Activated T-cell treated with anti-CD3 and anti-CD28 coated beads, Interleukin-2, amount 50 U/mL, for 24 hours (primary cell): Measurements from ENCODE around the gene MINDY4.
A peak's percentile ranks its signal among the peaks of the same experiment; 100 is the strongest.

ENCODE experiments used
- DNase-seq: peaks from one replicate; pipeline ENCODE4 v3.0.0-alpha.2; 2020
- H3K27ac Mint-ChIP-seq: 2 replicates; pipeline ENCODE4 v1.8.0; 2020; ENCODE audit warnings: mild to moderate bottlenecking, mixed read lengths
- H3K27me3 Mint-ChIP-seq: 2 replicates; pipeline ENCODE4 v1.8.0; 2020; ENCODE audit warnings: mixed read lengths
- H3K36me3 Mint-ChIP-seq: 2 replicates; pipeline ENCODE4 v1.8.0; 2020; ENCODE audit warnings: low read depth, mixed read lengths
- H3K4me1 Mint-ChIP-seq: 2 replicates; pipeline ENCODE4 v1.8.0; 2020; ENCODE audit warnings: low read depth, mixed read lengths
- H3K4me3 Mint-ChIP-seq: 2 replicates; pipeline ENCODE4 v1.8.0; 2020; ENCODE audit warnings: mild to moderate bottlenecking, moderate library complexity, mixed read lengths
- H3K9me3 Mint-ChIP-seq: 2 replicates; pipeline ENCODE4 v1.8.0; 2020; ENCODE audit warnings: mixed read lengths

Gene MINDY4

GRCh38 chr7:30920584-30921539, 149.6 kb downstream of the MINDY4 start:
- no peaks in the 10 kb centered on the region for H3K27me3 Mint-ChIP-seq
- H3K27ac Mint-ChIP-seq = no peak overlapping the region
- no peaks in the 10 kb centered on the region for H3K36me3 Mint-ChIP-seq
- no peaks in the 10 kb centered on the region for H3K9me3 Mint-ChIP-seq
- no peak overlapping the region for H3K4me3 Mint-ChIP-seq
- DNase-seq = no peak
- no peaks in the 10 kb centered on the region for H3K4me1 Mint-ChIP-seq

- H3K36me3 Mint-ChIP-seq = no peaks in the 10 kb centered on the region
- no peak overlapping the region for H3K27ac Mint-ChIP-seq
- no peaks in the 10 kb centered on the region for H3K4me1 Mint-ChIP-seq
- H3K9me3 Mint-ChIP-seq = no peaks in the 10 kb centered on the region
- H3K27me3 Mint-ChIP-seq = no peaks in the 10 kb centered on the region
- no peak overlapping the region for H3K4me3 Mint-ChIP-seq
- peak; percentile 8 for DNase-seq
These were observed 150.6 kb downstream of the MINDY4 start for GRCh38 chr7:30921540-30922401.

- Mint-ChIP-seq H3K4me3 (no peak overlapping the region), H3K36me3 (no peaks in the 10 kb centered on the region), H3K27ac (no peak overlapping the region), H3K27me3 (no peaks in the 10 kb centered on the region), H3K4me1 (no peaks in the 10 kb centered on the region), H3K9me3 (no peaks in the 10 kb centered on the region)
- DNase-seq = peak; percentile 6
These were observed 151.4 kb downstream of the MINDY4 start for GRCh38 chr7:30922596-30922995.

- H3K9me3 Mint-ChIP-seq = no peaks in the 10 kb centered on the region
- H3K36me3 Mint-ChIP-seq = no peaks in the 10 kb centered on the region
- no peaks in the 10 kb centered on the region for H3K27me3 Mint-ChIP-seq
- peak; percentile 20 for DNase-seq
- H3K27ac Mint-ChIP-seq = no peak overlapping the region
- H3K4me3 Mint-ChIP-seq = no peak overlapping the region
- H3K4me1 Mint-ChIP-seq = no peaks in the 10 kb centered on the region
These were observed 152.0 kb downstream of the MINDY4 start for GRCh38 chr7:30923009-30923773.

GRCh38 chr7:30923774-30924413, 152.7 kb downstream of the MINDY4 start:
- no peak overlapping the region for H3K27ac Mint-ChIP-seq
- peak; percentile 22 for DNase-seq

GRCh38 chr7:30924624-30925023, 153.4 kb downstream of the MINDY4 start:
- DNase-seq = no peak
- Mint-ChIP-seq H3K9me3 (no peaks in the 10 kb centered on the region), H3K27me3 (no peaks in the 10 kb centered on the region), H3K4me1 (no peaks in the 10 kb centered on the region), H3K36me3 (no peaks in the 10 kb centered on the region), H3K4me3 (no peak overlapping the region), H3K27ac (no peak overlapping the region)

More at GRCh38 chr7:30923774-30924413, 152.7 kb downstream of the MINDY4 start:
- H3K4me1 Mint-ChIP-seq = no peaks in the 10 kb centered on the region
- no peaks in the 10 kb centered on the region for H3K27me3 Mint-ChIP-seq
- no peaks in the 10 kb centered on the region for H3K36me3 Mint-ChIP-seq
- H3K4me3 Mint-ChIP-seq = no peak overlapping the region
- no peaks in the 10 kb centered on the region for H3K9me3 Mint-ChIP-seq

- no peak for DNase-seq
- Mint-ChIP-seq H3K9me3 (no peaks in the 10 kb centered on the region), H3K4me3 (no peak overlapping the region), H3K27me3 (no peaks in the 10 kb centered on the region), H3K4me1 (no peaks in the 10 kb centered on the region), H3K27ac (no peak overlapping the region), H3K36me3 (no peaks in the 10 kb centered on the region)
These were observed 153.9 kb downstream of the MINDY4 start for GRCh38 chr7:30925117-30925516.

- DNase-seq = peak; percentile 16
- H3K27ac Mint-ChIP-seq = no peak overlapping the region
These were observed 154.7 kb downstream of the MINDY4 start for GRCh38 chr7:30925913-30926312.

GRCh38 chr7:30926313-30926712, 155.1 kb downstream of the MINDY4 start:
- Mint-ChIP-seq H3K4me1 (no peaks in the 10 kb centered on the region), H3K9me3 (no peaks in the 10 kb centered on the region), H3K27me3 (no peaks in the 10 kb centered on the region), H3K36me3 (no peaks in the 10 kb centered on the region), H3K4me3 (no peak overlapping the region), H3K27ac (no peak overlapping the region)
- no peak for DNase-seq

More at GRCh38 chr7:30925913-30926312, 154.7 kb downstream of the MINDY4 start:
- H3K4me3 Mint-ChIP-seq = no peak overlapping the region
- no peaks in the 10 kb centered on the region for H3K9me3 Mint-ChIP-seq
- no peaks in the 10 kb centered on the region for H3K36me3 Mint-ChIP-seq
- no peaks in the 10 kb centered on the region for H3K4me1 Mint-ChIP-seq
- H3K27me3 Mint-ChIP-seq = no peaks in the 10 kb centered on the region

GRCh38 chr7:30927040-30927439, 155.8 kb downstream of the MINDY4 start:
- no peak for DNase-seq

GRCh38 chr7:30927559-30927958, 156.3 kb downstream of the MINDY4 start:
- H3K27me3 Mint-ChIP-seq = no peaks in the 10 kb centered on the region
- H3K36me3 Mint-ChIP-seq = no peaks in the 10 kb centered on the region
- no peak for DNase-seq
- H3K4me3 Mint-ChIP-seq = no peak overlapping the region
- no peaks in the 10 kb centered on the region for H3K4me1 Mint-ChIP-seq
- no peaks in the 10 kb centered on the region for H3K9me3 Mint-ChIP-seq
- H3K27ac Mint-ChIP-seq = no peak overlapping the region

More at GRCh38 chr7:30927040-30927439, 155.8 kb downstream of the MINDY4 start:
- no peak overlapping the region for H3K4me3 Mint-ChIP-seq
- no peaks in the 10 kb centered on the region for H3K36me3 Mint-ChIP-seq
- H3K27ac Mint-ChIP-seq = no peak overlapping the region
- no peaks in the 10 kb centered on the region for H3K27me3 Mint-ChIP-seq
- H3K4me1 Mint-ChIP-seq = no peaks in the 10 kb centered on the region
- H3K9me3 Mint-ChIP-seq = no peaks in the 10 kb centered on the region

- no peak overlapping the region for H3K27ac Mint-ChIP-seq
- H3K9me3 Mint-ChIP-seq = no peaks in the 10 kb centered on the region
- H3K27me3 Mint-ChIP-seq = no peaks in the 10 kb centered on the region
These were observed 157.1 kb downstream of the MINDY4 start for GRCh38 chr7:30928254-30928872.

GRCh38 chr7:30929686-30930085, 158.5 kb downstream of the MINDY4 start:
- DNase-seq = peak; percentile 11
- Mint-ChIP-seq H3K27me3 (no peaks in the 10 kb centered on the region), H3K27ac (no peak overlapping the region), H3K4me1 (no peaks in the 10 kb centered on the region), H3K4me3 (no peak overlapping the region), H3K36me3 (no peaks in the 10 kb centered on the region), H3K9me3 (no peaks in the 10 kb centered on the region)

More at GRCh38 chr7:30928254-30928872, 157.1 kb downstream of the MINDY4 start:
- H3K4me1 Mint-ChIP-seq = no peaks in the 10 kb centered on the region
- H3K4me3 Mint-ChIP-seq = no peak overlapping the region
- peak; percentile 6 for DNase-seq
- no peaks in the 10 kb centered on the region for H3K36me3 Mint-ChIP-seq
